Raji (cell line): ENCODE measurements around the gene NPIPB6.

Experiments
- POLR2A ChIP-seq: IDR thresholded peaks from 2 replicates; pipeline ENCODE4 v1.6.1; 2011; ENCODE audit warnings: low read depth, low read length, control low read depth; ENCODE audit not compliant: insufficient read depth

The NPIPB6 gene

GRCh38 chr16:28294201-28294600, 69.1 kb downstream of the NPIPB6 start:
- TF ChIP-seq POLR2A = no peak

GRCh38 chr16:28293601-28293960, 69.7 kb downstream of the NPIPB6 start:
- TF ChIP-seq POLR2A = no peak

GRCh38 chr16:28292731-28293600, 70.3 kb downstream of the NPIPB6 start:
- no peak for TF ChIP-seq POLR2A
